MCF 10A (cell line): Measurements from ENCODE around the gene HSD11B1L. TPM values are rescaled to one million over a fixed set of nuclear protein-coding genes. Genes with fewer than 3 reads are reported as not detected.
"Not testable (repeated sequence)": the region's sequence is repeated elsewhere in the genome, so short reads cannot be mapped to it uniquely, and the experiment has no call there.

ENCODE experiments used
- BruUV-seq: library from RNA; stranded (reverse); fragments of 400-500 nt; replicated peaks from 2 replicates; lab custom pipeline; 2021; lab: Mats Ljungman, UMichigan
- CTCF ChIA-PET: fragments of 300-600 bp; sonication (Branson Sonifier 250); formaldehyde crosslinking; extraction: SDS; loops from one replicate; lab custom pipeline; 2021; ENCODE audit warnings: antibody characterized with exemption, inconsistent platforms; lab: Yijun Ruan, JAX
- POLR2A ChIA-PET: fragments of 300-600, 350-650 bp; sonication (Branson Sonifier 250); formaldehyde crosslinking; extraction: SDS; loops from one replicate; lab custom pipeline; 2020; ENCODE audit warnings: antibody characterized with exemption, inconsistent platforms; lab: Yijun Ruan, JAX
- DNase-seq: peaks from one replicate; pipeline ENCODE4 v3.0.0-alpha.2; 2018; ENCODE audit not compliant: unreplicated experiment
- H3K27ac Mint-ChIP-seq: one replicate; pipeline ENCODE4 v1.8.0; 2022; ENCODE audit warnings: mild to moderate bottlenecking, low read depth, mixed read lengths; ENCODE audit not compliant: unreplicated experiment
- H3K27me3 Mint-ChIP-seq: one replicate; pipeline ENCODE4 v1.8.0; 2022; ENCODE audit warnings: mixed read lengths; ENCODE audit not compliant: insufficient read depth, unreplicated experiment
- H3K36me3 Mint-ChIP-seq: one replicate; pipeline ENCODE4 v1.8.0; 2022; ENCODE audit warnings: mild to moderate bottlenecking, moderate library complexity, mixed read lengths; ENCODE audit not compliant: insufficient read depth, unreplicated experiment
- H3K4me1 Mint-ChIP-seq: one replicate; pipeline ENCODE4 v1.8.0; 2022; ENCODE audit warnings: mixed read lengths; ENCODE audit not compliant: insufficient read depth, unreplicated experiment
- H3K4me3 Mint-ChIP-seq: one replicate; pipeline ENCODE4 v1.8.0; 2022; ENCODE audit warnings: mild to moderate bottlenecking, moderate library complexity, mixed read lengths; ENCODE audit not compliant: unreplicated experiment
- H3K9me3 Mint-ChIP-seq: one replicate; pipeline ENCODE4 v1.8.0; 2022; ENCODE audit warnings: mixed read lengths; ENCODE audit not compliant: unreplicated experiment
- CTCF ChIP-seq: fragments of 200-600 bp; IDR thresholded peaks from one replicate; pipeline ENCODE4 v1.8.0; 2022; ENCODE audit warnings: antibody characterized with exemption, mild to moderate bottlenecking; ENCODE audit not compliant: unreplicated experiment
- intact Hi-C: fragments of 100-400 bp; cut with micrococcal nuclease; formaldehyde crosslinking; loops from 2 replicates; pipeline ENCODE4 v1.14.1; 2022
- total RNA-seq: library from RNA; stranded (reverse); gene quantifications from 2 replicates; pipeline ENCODE4 v1.2.3, GENCODE V29; 2022

Gene HSD11B1L
- total RNA-seq, 1 experiment from 2014 or later = 5.5 TPM

DNA sequence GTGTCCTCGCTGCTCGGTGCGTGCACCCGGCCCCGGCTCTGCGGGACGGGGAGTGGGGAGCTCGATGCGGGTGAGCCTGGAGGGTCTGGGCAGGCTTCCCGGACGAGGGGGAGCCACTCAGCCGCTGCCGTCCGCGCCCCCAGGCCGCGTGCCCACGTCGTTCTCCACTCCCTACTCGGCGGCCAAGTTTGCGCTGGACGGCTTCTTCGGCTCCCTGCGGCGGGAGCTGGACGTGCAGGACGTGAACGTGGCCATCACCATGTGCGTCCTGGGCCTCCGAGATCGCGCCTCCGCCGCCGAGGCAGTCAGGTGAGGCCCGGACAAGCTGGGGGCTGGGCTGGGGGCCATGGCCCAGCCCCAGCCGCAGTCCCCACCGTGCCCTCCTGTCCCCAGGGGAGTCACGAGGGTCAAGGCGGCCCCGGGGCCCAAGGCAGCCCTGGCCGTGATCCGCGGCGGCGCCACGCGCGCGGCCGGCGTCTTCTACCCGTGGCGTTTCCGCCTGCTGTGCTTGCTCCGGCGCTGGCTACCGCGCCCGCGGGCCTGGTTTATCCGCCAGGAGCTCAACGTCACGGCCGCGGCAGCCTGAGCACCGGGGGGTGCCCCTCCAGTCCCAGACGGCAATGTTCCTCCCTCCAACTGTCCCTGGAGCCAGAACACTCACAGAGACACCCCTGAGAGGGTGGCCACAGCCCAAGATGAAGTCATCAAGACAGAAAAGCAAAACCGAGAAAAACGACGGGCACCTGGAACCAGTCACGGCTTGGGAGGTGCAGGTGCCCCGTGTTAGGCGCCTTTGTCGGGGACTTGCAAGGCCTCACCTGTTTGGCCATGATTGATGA lies 6.8 kb downstream of the HSD11B1L start:
- TF ChIP-seq CTCF = no peak
- ChIA-PET CTCF (interaction anchor here (0.5 to 2.1 kb wide), 15 partner anchors 10 to 1366 kb away, joined by 3 to 8 read pairs (median 4); partner anchors contain the start of genes CATSPERD and LONP1), POLR2A (interaction anchor here (0.7 to 3.1 kb wide), 4 partner anchors 12 to 905 kb away, joined by 4 to 34 read pairs (median 10); partner anchors contain the start of genes CATSPERD, LONP1, SAFB and SAFB2)
- Mint-ChIP-seq H3K9me3 (no peaks in the 10 kb centered on the region), H3K36me3 (peaks cover 35% of the 10 kb centered on the region), H3K4me1 (peaks cover 6% of the 10 kb centered on the region), H3K27me3 (no peaks in the 10 kb centered on the region), H3K4me3 (peak overlapping the region; percentile 73), H3K27ac (no peak overlapping the region)
- intact Hi-C loops = no loop called here
- BruUV-seq = no TSS peak
- no peak for DNase-seq

DNA sequence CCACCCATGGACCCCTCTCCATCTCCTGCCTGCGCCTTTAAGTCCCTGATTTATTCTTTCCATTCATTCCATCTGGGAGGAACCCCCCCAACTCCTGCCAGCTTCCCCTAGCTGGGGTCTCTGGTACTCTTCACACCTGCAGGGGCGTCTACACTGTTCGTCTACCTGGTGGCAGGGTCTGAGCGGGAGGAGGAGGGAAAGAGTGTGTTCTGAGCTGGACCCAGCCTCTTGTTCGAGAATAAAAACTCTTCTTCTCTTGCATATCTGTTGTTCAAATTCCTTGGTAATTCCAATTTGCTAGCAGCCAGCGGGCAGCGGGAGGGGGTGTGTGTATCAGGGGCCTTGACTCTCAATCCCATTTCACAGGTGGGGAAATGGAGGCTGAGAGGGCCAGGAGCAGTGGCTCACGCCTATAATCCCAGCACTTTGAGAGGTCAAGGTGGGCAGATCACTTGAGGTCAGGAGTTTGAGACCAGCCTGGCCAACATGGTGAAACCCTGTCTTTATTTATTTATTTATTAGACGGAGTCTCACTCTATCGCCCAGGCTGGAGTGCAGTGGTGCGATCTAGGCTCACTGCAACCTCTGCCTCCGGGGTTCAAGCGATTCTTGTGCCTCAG lies 7.5 kb downstream of the HSD11B1L start:
- H3K27ac Mint-ChIP-seq, DNase-seq, BruUV-seq, H3K27me3 Mint-ChIP-seq, H3K4me1 Mint-ChIP-seq, H3K9me3 Mint-ChIP-seq, intact Hi-C loops, H3K4me3 Mint-ChIP-seq: not testable (repeated sequence)
- H3K36me3 Mint-ChIP-seq = peaks cover 43% of the 10 kb centered on the region
- ChIA-PET POLR2A (interaction anchor here (0.9 to 3.8 kb wide), 3 partner anchors 9 to 31 kb away, joined by 4 to 119 read pairs (median 34); partner anchors contain the start of genes CATSPERD and LONP1), CTCF (interaction anchor here (0.6 to 4.0 kb wide), 6 partner anchors 11 to 716 kb away, joined by 3 to 43 read pairs (median 4); partner anchors contain the start of genes CATSPERD and LONP1)

DNA sequence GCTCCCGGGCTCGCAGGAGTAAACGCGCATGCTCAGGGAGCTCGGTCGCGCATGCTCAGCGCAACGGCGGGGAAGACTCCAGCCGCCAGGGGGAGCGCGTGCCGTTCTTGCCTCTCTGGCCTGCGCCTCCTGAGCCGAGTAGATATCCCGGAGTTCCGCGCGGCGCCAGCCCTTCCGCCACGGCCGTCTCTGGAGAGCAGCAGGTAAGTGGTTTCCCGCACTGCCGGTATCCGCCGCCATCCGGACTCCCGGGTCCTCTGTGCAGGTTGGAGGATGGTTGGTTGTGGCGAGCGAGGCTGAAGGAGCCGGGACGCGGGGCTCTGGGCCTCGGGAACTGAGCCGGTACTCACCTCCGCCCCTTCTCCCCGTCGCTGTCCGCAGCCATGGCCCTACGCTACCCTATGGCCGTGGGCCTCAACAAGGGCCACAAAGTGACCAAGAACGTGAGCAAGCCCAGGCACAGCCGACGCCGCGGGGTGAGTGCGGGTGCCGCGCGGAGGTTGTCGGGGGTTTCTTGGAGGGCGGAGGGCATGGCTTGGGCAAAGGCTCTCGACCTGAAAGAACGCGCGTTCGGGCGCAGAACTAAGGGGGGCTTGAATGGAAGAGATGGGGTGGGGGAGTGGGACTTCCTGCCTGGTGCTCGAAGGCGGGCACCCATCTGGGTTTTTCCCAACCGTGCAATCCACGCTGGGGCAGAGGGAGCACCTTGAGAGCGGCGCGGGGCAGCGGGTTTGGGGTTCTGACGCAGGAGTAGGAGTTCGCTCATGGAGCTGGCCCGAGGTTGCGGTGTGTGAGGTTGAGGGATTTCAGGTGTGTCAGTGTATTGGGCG lies 9.5 kb downstream of the HSD11B1L start, which contains the start of gene RPL36:
TSS of gene RPL36 (plus strand) at position 171 of the 830 bp plus-strand sequence. CDS start at position 384, 213 bp downstream.
- BruUV-seq = TSS peak; percentile 76
- Mint-ChIP-seq H3K9me3 (no peaks in the 10 kb centered on the region), H3K36me3 (peaks cover 54% of the 10 kb centered on the region), H3K4me3 (peak within 1 kb of the TSS; percentile 92), H3K27me3 (no peaks in the 10 kb centered on the region), H3K4me1 (no peaks in the 10 kb centered on the region), H3K27ac (peak within 1 kb of the TSS; percentile 97)
- TF ChIP-seq CTCF = peak; percentile 90
- peak; percentile 97 for DNase-seq
- intact Hi-C loops = loop anchor here (1.0 to 10.0 kb wide), 3 partner anchors 10 to 104 kb away; partner anchors contain the start of genes CATSPERD, DUS3L, LONP1 and MICOS13
- CTCF ChIA-PET = interaction anchor here (0.5 to 4.0 kb wide), 10 partner anchors 18 to 432 kb away, joined by 3 to 43 read pairs (median 4); partner anchors contain the start of genes CATSPERD, LONP1, SAFB and SAFB2
- POLR2A ChIA-PET = interaction anchor here (0.6 to 3.8 kb wide), 31 partner anchors 8 to 1316 kb away, joined by 3 to 119 read pairs (median 3); partner anchors contain the start of genes CATSPERD, DUS3L, HSD11B1L and LONP1
